Measurements from ENCODE around the gene EXOC3L2. TPM values are rescaled to one million over a fixed set of nuclear protein-coding genes. Genes with fewer than 3 reads are reported as not detected.

Gene EXOC3L2
- not detected for total RNA-seq

DNA sequence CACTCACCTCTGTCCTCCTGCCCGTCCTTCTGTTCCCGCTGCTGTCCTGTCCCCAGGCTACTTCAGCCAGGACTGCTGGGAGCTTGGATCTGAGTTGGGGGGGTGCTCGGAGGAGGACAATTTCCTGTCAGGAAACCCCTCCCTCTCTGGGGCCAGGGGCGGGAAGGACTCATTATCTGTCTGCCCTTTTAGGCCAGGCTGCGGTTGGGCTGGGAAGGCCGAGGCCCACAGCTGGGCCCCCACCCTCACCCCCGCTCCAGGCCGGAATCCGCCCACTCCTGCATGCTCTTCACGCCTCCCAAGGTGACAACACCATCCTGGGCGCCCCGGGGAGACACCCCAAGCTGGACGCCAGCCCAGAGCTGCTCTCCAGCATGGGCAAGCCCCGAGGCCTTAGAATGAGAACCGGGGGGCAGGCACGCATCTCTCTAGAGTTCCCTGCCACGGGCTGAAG, at the start of gene EXOC3L2:
Gene EXOC3L2 (minus strand): TSS at position 74 of the 454 bp plus-strand sequence. CDS start 6,362 bp downstream, outside the sequence.
- DNase-seq: no peak
- ChIA-PET POLR2A (no interaction called here), CTCF (no interaction called here)
- no peak within 1 kb of the TSS for H3K27ac Mint-ChIP-seq
- TF ChIP-seq, protein P1, sequence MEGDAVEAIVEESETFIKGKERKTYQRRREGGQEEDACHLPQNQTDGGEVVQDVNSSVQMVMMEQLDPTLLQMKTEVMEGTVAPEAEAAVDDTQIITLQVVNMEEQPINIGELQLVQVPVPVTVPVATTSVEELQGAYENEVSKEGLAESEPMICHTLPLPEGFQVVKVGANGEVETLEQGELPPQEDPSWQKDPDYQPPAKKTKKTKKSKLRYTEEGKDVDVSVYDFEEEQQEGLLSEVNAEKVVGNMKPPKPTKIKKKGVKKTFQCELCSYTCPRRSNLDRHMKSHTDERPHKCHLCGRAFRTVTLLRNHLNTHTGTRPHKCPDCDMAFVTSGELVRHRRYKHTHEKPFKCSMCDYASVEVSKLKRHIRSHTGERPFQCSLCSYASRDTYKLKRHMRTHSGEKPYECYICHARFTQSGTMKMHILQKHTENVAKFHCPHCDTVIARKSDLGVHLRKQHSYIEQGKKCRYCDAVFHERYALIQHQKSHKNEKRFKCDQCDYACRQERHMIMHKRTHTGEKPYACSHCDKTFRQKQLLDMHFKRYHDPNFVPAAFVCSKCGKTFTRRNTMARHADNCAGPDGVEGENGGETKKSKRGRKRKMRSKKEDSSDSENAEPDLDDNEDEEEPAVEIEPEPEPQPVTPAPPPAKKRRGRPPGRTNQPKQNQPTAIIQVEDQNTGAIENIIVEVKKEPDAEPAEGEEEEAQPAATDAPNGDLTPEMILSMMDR (IDR thresholded peaks at IDR 0.05): no peak
- intact Hi-C loops (cut with micrococcal nuclease): no loop called here
- no peaks in the 10 kb centered on the region for H3K36me3 Mint-ChIP-seq (ENCODE audit: low read depth)
- H3K27me3 Mint-ChIP-seq: peaks cover 4% of the 10 kb centered on the region
- no peak for ATAC-seq
- peaks cover 2% of the 10 kb centered on the region for H3K4me1 Mint-ChIP-seq (ENCODE audit: low read depth)
- H3K4me3 Mint-ChIP-seq: no peak within 1 kb of the TSS
- H3K9me3 Mint-ChIP-seq: no peaks in the 10 kb centered on the region

DNA sequence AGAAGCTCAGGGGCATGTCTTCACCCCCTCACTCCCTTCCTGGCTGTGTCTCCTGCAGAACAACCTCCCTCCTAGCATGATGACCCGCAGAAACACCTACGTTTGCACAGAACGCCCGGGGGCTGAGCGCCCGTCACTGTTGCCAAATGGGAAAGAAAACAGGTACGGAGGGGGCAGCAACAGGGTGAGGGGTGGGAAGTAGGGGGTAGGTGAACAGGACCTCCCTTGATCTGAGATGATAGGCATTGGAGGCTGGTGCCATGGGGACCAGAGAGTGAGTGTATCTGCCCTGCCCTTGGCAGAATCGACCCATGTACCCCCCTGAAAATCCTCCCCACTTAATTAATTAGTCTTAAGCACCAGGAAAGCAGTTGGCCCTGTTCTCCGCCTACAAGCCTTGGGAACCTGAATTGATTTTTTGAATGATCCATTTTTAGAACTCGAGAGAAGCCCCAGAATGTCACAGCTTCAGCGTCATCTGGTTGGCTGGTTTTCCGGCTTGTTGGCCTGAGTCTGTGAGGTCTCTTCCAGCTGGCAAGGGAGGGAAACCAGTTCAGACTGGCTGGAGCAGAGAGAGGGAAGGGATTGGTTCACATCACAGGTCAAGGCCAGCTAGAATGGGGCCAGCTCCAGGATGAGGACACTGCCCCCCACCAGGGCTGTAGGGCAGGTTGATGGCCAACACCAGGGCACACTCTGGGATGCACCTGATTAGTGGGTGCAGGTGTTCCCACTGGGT, 49.3 kb upstream of the EXOC3L2 start:
- Mint-ChIP-seq H3K4me1 (ENCODE audit: low read depth) (peaks cover 10% of the 10 kb centered on the region), H3K27me3 (no peaks in the 10 kb centered on the region), H3K4me3 (no peak overlapping the region), H3K9me3 (no peaks in the 10 kb centered on the region), H3K27ac (no peak overlapping the region), H3K36me3 (ENCODE audit: low read depth) (peaks cover 17% of the 10 kb centered on the region)
- intact Hi-C loops (cut with micrococcal nuclease): no loop called here
- ChIA-PET POLR2A (interaction anchor here (0.6 kb wide), 1 partner anchor 48 kb away, joined by 4 read pairs; no protein-coding TSS in a partner anchor), CTCF (no interaction called here)
- ATAC-seq (no peak), DNase-seq (no peak)
- TF ChIP-seq, protein P1 (IDR thresholded peaks at IDR 0.05): no peak

DNA sequence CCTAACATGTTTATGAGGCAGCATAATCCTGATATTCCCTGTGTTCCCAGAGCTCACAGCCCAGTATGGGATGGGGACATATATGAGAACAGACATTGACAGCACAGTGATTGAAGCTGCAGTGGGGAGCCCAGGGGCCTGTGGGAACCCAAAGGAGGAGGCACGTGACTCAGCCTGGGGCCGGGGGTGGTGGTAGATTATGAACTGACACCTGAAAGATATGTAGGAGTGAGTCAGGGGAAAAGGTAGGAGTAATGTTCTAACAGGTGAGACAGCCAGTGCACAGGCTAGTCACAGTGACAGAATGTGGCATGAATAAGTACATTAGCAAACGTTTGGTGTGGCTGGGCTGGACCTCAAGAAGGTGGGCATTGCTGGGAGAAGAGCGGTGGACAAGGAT, 48.5 kb upstream of the EXOC3L2 start:
- DNase-seq: peak; percentile 53
- intact Hi-C loops (cut with micrococcal nuclease): no loop called here
- TF ChIP-seq, protein P1 (IDR thresholded peaks at IDR 0.05): no peak

DNA sequence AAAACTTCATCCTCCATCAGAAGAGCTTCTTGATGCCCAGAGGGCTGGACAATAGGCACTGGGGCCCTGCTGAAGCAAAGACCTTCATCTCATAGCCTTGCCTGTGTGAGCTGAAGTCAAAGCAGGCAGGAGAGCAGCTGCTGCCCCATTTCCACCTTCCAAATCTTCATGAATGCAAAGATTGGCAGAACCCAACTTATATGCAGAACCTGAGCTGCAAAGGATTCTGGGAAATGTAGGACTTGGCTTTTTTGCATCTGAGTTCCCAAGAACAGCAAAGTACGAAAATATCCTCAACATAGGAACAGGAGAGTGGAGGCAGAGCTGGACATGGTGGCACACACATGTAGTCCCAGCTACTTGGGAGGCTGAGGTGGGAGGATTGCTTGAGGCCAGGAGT, 46.6 kb upstream of the EXOC3L2 start:
- no peak for DNase-seq
- Mint-ChIP-seq H3K9me3 (no peaks in the 10 kb centered on the region), H3K27ac (no peak overlapping the region), H3K4me1 (ENCODE audit: low read depth) (peaks cover 10% of the 10 kb centered on the region), H3K4me3 (no peak overlapping the region), H3K27me3 (no peaks in the 10 kb centered on the region), H3K36me3 (ENCODE audit: low read depth) (peaks cover 19% of the 10 kb centered on the region)
- intact Hi-C loops (cut with micrococcal nuclease): no loop called here
- CTCF ChIA-PET: interaction anchor here (0.6 kb wide), 1 partner anchor 35 kb away, joined by 3 read pairs; no protein-coding TSS in a partner anchor
- no peak for ATAC-seq
- TF ChIP-seq, protein P1 (IDR thresholded peaks at IDR 0.05): no peak
- POLR2A ChIA-PET: no interaction called here

More for the DNA sequence above, 48.5 kb upstream of the EXOC3L2 start:
- Mint-ChIP-seq H3K36me3 (ENCODE audit: low read depth) (peaks cover 17% of the 10 kb centered on the region), H3K27ac (no peak overlapping the region), H3K4me3 (no peak overlapping the region), H3K27me3 (no peaks in the 10 kb centered on the region), H3K9me3 (no peaks in the 10 kb centered on the region), H3K4me1 (ENCODE audit: low read depth) (peaks cover 10% of the 10 kb centered on the region)
- ChIA-PET CTCF (no interaction called here), POLR2A (interaction anchor here (0.6 kb wide), 1 partner anchor 47 kb away, joined by 4 read pairs; no protein-coding TSS in a partner anchor)
- peak; percentile 56 for ATAC-seq

DNA sequence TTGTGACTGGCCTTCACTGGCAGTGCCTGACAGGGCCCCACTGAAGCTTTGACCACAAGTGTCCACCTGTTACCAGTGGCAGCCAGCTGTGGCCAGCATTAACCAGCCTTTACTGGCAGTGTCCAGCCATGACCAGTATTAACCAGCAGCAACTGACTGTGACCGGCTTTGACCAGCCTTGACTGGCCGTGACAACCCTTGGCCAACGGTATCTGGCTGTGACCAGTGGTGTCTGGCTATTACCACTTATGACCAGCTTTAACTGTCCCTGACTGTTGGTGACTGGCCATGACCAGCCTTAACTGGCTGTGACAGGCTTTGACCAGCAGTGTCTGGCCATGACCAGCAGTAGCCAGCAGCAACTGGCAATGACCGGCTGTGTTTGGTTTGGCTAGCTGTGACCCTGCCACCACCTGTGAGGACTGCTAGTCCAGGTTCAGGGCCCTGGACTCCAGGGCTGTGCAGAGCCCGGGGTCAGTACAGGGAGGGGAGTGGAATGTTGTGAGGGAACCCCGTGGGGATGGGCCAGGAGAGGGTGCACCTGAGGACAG, 45.2 kb upstream of the EXOC3L2 start:
- H3K27ac Mint-ChIP-seq: no peak overlapping the region
- ChIA-PET CTCF (no interaction called here), POLR2A (no interaction called here)
- no peaks in the 10 kb centered on the region for H3K27me3 Mint-ChIP-seq
- TF ChIP-seq, protein P1 (IDR thresholded peaks at IDR 0.05): no peak
- no peak for ATAC-seq
- intact Hi-C loops (cut with micrococcal nuclease): no loop called here
- no peak for DNase-seq
- H3K4me1 Mint-ChIP-seq (ENCODE audit: low read depth): peaks cover 10% of the 10 kb centered on the region
- H3K9me3 Mint-ChIP-seq: no peaks in the 10 kb centered on the region
- H3K4me3 Mint-ChIP-seq: no peak overlapping the region
- peaks cover 24% of the 10 kb centered on the region for H3K36me3 Mint-ChIP-seq (ENCODE audit: low read depth)
